NCI-H2171 (cell line): ENCODE measurements around the gene CFDP1.

Experiments
- DNase-seq: peaks from one replicate; lab custom pipeline; 2025; lab: John Stamatoyannopoulos, UW

Gene CFDP1

DNA sequence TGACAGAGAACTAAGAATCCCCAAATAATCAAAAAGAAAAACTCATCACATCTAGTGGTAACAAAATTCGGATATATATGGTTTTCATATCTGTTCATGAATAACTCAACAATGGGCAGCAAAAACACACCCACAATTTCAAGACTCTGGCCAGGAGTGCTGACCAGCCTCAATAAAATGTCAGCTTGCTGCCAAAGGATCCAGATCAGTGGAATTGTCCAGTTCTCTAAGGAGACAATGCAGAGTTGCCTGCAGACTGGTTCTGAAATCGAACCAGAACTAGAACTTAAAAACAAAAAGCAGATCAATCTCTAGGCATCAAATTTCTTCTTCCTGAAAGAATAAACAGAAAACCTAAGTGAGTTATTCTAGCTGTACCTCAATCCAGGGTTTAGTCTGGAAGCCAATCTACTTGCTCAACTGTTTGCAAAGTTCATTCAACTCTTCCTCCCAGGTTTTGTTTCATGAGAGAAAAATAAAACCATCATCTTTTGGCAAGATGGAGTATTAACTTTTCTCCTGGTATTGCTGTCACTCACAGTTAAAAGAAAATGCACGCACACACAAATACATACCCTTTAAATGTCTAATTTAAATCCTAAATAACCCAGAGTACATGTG lies 61.0 kb downstream of the CFDP1 start:
- DNase-seq: no peak

DNA sequence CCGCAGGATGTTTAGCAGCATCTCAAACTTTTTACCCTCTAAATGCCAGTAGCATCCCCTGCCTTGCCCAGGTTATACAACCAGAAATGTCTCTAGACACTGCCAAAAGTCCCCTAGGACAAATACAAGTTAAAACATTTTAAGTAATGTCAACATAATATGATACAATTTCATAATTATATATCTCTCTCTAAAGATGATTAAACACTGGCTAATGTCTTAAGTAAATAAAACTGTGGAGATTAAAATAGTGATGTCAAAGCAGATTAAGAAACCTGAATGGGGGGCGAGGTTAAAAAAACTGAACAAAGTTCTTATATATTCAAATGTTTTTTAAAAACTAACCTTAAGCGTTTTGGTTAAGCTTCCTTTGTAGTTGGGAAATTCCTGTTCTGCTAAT lies 62.1 kb downstream of the CFDP1 start:
- DNase-seq: no peak

DNA sequence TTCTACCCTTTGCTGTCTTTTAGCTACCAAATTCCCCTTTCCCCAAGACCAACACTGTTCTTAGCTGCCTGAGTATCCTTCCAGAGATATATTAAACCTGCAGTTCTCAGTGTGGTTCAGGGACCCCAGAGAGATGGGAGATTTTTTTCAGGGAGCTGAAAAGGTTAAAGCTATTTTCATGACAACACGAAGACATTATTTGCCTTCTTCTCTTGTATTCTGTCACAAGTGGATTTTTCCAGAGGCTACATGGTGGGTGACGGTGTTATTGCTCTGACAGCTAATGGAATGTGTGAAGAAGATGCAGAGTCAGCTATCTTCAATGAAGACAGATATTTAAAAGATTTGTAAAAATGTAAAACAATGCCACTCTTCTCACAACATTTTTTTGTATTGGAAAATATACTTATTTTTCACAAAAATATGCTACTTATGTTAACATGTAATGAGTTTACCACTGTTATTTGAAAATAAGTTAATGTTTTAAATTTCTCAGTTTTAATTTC lies 69.0 kb downstream of the CFDP1 start:
- no peak for DNase-seq

GRCh38 chr16:75362846-75363245 lies 70.5 kb downstream of the CFDP1 start:
- DNase-seq: no peak

DNA sequence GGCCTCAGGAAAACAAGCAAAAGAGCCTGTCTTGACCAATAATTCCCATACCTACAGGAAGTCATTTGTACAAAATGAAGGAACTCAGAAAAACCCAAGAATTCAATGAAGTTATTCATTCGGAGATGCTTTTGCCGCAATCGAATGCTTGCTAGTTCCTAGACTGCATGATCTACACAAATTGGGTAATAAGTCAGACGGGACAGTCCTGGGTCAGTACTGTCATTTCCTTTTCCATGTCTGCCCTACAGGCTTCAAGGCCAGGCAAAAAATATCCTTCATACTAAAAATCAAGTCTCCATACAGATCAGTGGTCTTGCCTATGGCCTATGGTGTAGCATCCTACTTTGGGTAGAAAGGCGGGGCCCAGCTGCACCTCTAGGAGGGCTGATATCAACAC lies 71.4 kb downstream of the CFDP1 start:
- DNase-seq: no peak

GRCh38 chr16:75354170-75354569 lies 79.1 kb downstream of the CFDP1 start:
- DNase-seq: no peak

GRCh38 chr16:75351183-75351582 lies 82.1 kb downstream of the CFDP1 start:
- no peak for DNase-seq

DNA sequence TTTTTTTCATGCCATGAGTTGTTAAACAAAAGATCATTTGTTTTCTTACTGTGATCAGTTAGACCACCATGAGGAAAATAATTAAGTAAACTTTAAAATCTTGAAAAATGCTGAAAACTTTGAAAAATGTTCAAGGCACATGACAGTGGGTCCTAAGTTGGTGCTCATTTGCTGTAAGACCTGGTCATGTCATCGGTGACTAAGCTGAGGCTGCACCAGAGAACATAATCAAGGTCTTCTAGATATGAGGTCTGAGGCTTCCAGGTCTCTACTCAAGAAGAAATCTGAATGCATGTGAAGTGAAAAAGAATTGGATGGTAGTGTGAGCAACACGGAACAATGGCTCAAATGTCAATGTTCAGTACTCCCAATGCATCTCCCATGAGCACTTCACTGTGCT lies 87.6 kb downstream of the CFDP1 start:
- DNase-seq: no peak

GRCh38 chr16:75343941-75344340 lies 89.4 kb downstream of the CFDP1 start:
- DNase-seq: no peak

- DNase-seq: no peak
Observed at GRCh38 chr16:75343286-75343685, 90.0 kb downstream of the CFDP1 start.

GRCh38 chr16:75342308-75342811 lies 90.9 kb downstream of the CFDP1 start:
- no peak for DNase-seq

- DNase-seq: no peak
Observed at GRCh38 chr16:75341564-75342307, 91.6 kb downstream of the CFDP1 start.

DNA sequence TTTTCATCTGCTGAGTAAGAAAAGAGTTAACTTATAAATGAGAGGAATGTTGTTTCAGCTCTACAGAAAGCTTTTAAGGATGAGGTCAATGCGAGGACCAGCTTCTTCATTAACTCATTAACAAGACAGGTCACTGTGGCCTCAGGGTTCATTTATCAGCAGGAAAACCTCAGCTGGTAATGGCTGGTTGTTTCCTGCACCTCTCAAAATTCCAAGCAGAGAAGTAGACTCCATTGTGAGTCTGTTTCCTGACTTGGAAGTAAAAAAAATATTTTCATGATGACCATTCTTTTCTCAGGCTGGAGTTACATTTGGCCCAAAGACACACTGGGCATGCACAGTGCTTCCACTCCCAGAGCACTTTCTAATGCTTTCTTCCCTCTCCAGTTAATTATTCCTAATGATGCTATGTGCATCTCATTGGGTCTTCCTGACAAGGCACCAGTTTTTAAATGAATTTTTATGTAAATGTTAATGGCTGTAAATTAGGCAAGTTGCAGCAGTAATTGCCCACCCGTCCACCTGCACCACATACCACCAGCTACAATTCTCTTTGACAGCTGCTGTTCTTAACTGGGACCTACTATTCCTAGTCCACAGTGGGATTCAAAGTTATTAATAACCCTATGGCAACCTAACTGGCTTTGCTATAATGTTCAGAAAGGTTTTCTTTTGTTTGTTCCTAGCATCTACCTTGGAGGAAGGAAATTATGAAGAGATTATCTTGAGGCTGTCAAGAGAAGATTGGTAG lies 92.4 kb downstream of the CFDP1 start:
- no peak for DNase-seq

- DNase-seq: no peak
Observed at GRCh38 chr16:75337430-75337829, 95.9 kb downstream of the CFDP1 start.

GRCh38 chr16:75336521-75336920 lies 96.8 kb downstream of the CFDP1 start:
- DNase-seq: no peak

DNA sequence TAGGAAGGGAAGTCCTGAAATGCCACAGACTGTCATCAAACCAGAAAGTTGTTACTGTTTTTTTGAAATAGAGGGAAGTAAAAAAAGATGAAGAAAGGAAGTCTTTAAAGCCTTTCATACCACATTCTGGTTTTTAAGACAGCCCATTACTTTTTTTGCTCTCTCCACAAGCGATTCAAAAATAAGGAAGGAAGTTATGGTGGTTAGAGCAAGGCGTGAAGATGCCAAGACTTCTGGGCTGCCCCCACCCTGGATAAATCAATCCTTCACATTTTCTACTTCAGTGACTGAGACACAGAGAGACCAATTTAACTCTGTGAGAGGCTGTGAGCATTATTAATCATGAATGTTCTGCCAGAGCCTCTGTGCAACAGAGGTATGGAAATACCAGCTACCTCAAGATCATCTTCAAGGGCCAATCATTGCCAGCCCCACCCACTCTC lies 99.6 kb downstream of the CFDP1 start:
- DNase-seq: no peak

DNA sequence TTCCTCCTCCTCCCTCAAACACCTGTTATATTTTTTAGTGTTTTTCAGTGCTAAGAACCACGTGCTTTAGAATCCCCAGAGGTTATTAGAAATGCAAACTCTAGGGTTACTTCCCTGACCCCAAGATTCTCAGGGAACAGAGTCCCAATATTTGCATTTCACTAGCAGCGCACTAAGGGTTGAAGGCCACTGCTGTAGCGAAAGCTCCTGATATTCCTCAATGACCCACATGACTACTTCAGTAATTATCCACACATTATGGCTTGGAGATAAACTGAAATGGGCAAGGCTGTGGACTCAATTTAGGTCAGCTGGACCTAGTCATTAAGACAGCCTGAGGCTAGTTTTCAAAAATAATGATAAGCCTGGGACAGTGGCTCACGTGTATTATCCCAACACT lies 103.4 kb downstream of the CFDP1 start:
- DNase-seq: no peak

- DNase-seq: no peak
Observed at GRCh38 chr16:75326333-75326732, 107.0 kb downstream of the CFDP1 start.

DNA sequence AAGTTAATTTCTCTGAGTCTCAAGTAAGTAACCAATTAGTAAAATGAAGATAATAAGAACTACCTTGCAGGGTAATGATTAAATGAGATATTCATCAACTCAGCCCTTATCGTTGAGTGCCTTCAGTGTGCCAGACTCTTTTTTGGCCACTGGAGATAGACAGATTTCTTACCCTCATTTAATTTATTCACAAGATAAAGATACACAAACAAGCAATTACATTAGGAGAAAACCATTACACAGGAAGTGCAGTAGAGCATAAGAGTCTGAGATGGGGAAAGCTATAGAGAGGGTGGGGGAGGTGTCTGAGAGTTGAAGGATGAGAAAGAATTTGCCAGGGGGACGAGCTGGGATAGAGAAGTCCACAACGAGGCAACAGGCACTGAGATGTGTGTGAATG lies 109.4 kb downstream of the CFDP1 start:
- no peak for DNase-seq

- no peak for DNase-seq
Observed at GRCh38 chr16:75323198-75323597, 110.1 kb downstream of the CFDP1 start.

DNA sequence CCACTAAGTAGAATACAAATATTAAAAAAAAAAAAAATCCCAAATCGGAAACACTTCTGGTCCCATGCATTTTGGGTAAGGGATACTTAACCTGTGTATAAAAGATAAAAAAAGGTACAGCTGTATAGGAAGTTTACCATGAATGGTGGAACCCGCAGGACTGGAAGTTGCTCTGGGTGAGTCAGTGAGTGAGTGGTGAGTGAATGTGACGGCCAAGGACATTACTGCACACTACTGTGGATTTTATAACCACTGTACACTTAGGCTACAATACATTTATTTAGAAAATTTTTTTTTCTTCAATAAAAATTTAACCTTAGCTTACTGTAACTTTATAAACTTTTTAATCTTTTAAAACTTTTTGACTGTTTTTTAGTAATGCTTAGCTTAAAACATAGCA lies 110.6 kb downstream of the CFDP1 start:
- DNase-seq: no peak

- DNase-seq: no peak
Observed at GRCh38 chr16:75320435-75320834, 112.9 kb downstream of the CFDP1 start.
